Duodenal mucosa (tissue), 2 donors: Measurements from ENCODE around the gene TEAD1.
A peak's percentile ranks its signal among the peaks of the same experiment; 100 is the strongest.

Experiments
- H3K27ac ChIP-seq: one replicate; pipeline ENCODE4 v1.7.0; 2013; ENCODE audit warnings: low read depth, low read length
- H3K27me3 ChIP-seq, 2 donors: one replicate each; pipeline ENCODE4 v1.7.0; 2013; ENCODE audit warnings: low read length in 2 of 2, control low read depth in 1 of 2; ENCODE audit not compliant: insufficient read depth in 2 of 2, control insufficient read depth in 1 of 2
- H3K36me3 ChIP-seq, 2 donors: one replicate each; pipeline ENCODE4 v1.7.0; 2013; ENCODE audit warnings: low read length in 2 of 2, control low read depth in 1 of 2; ENCODE audit not compliant: insufficient read depth in 2 of 2, control insufficient read depth in 1 of 2
- H3K4me1 ChIP-seq, 2 donors: one replicate each; pipeline ENCODE4 v1.7.0; 2013; ENCODE audit warnings: low read length in 2 of 2, control low read depth in 1 of 2; ENCODE audit not compliant: insufficient read depth in 2 of 2, control insufficient read depth in 1 of 2
- H3K4me3 ChIP-seq, 2 donors: one replicate each; pipeline ENCODE4 v1.7.0; 2013; ENCODE audit warnings: low read length in 2 of 2, low read depth in 1 of 2
- H3K9ac ChIP-seq, 2 donors: one replicate each; pipeline ENCODE4 v1.7.0; 2013; ENCODE audit warnings: low read length in 2 of 2, low read depth in 1 of 2
- H3K9me3 ChIP-seq, 2 donors: one replicate each; pipeline ENCODE4 v1.7.0; 2013; ENCODE audit warnings: low read length in 2 of 2, control low read depth in 1 of 2; ENCODE audit not compliant: control insufficient read depth in 1 of 2

Gene TEAD1

GRCh38 chr11:12979928-12980689, 305.9 kb downstream of the TEAD1 start:
- Histone ChIP-seq H3K27me3 (no peaks in the 10 kb centered on the region), H3K4me3 (no peak overlapping the region)

DNA sequence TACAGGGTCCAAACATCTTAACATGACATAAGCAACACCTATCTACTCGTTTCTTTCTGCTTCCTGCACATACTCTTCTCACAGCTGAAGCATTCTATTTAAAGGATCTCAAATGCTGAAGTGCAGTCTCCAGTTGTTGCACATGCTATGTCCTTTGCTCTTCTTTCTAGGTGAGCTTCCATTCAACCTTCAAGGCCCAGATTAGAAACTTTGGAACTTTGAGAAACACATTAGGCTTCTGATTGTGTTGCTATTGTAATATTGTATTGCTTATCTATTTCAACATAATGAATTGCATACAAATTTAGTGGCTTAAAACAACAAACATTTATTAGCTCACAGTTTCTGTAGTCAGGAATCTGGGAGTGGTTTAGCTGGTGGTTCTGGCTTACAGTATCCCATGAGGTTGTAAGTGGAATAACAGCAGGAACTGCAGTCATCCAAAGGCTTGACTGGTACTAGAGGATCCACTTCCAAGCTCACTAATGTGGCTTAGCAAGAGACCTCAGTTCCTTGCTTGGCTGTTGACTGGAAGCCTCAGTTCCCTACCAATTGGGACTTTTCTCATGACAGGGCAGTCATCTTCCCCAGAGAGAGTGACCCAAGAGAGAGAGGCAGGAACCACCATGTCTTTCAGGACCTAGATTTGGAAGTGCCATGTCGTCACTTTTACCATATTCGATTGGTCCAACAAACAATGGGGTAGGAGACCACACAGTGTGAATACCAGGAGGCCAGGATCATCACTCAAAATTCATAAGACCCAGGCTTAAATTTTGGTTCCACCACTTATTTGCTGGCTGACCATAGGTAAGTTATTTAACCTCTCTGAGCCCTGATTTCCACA, 307.7 kb downstream of the TEAD1 start:
- no peak overlapping the region for H3K9ac ChIP-seq
- H3K4me3 ChIP-seq = no peak overlapping the region
- no peaks in the 10 kb centered on the region for H3K9me3 ChIP-seq
- no peaks in the 10 kb centered on the region for H3K27me3 ChIP-seq
- H3K36me3 ChIP-seq = no peaks in the 10 kb centered on the region
- no peaks in the 10 kb centered on the region for H3K4me1 ChIP-seq
- no peak overlapping the region for H3K27ac ChIP-seq

More at GRCh38 chr11:12979928-12980689, 305.9 kb downstream of the TEAD1 start:
- H3K9me3 ChIP-seq = no peaks in the 10 kb centered on the region
- no peak overlapping the region for H3K27ac ChIP-seq
- no peak overlapping the region for H3K9ac ChIP-seq
- H3K4me1 ChIP-seq = peaks cover 0 to 1% of the 10 kb centered on the region in 2 donors
- H3K36me3 ChIP-seq = no peaks in the 10 kb centered on the region

DNA sequence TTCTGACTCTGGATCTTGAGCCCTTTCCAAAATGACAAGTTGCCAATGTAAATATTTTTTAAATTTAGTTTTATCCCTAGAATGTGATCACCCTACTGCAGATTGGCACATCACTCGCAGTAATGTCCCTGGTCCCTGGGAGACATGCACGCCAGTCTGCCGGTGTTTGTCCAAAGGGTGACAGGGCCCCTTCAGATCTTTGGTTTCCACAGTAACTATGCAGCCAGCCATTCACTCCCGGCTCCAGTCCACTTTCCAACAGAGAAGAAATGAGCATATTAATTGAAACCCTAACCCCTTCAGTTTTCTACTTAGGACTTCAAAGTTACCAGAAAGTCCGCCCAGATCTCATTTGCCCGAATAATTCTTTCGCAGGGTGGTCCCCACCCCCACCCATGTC, 309.1 kb downstream of the TEAD1 start:
- Histone ChIP-seq H3K9ac (no peak overlapping the region), H3K9me3 (no peaks in the 10 kb centered on the region), H3K4me3 (no peak overlapping the region), H3K36me3 (no peaks in the 10 kb centered on the region), H3K27me3 (no peaks in the 10 kb centered on the region), H3K27ac (no peak overlapping the region), H3K4me1 (no peaks in the 10 kb centered on the region)

- no peaks in the 10 kb centered on the region for H3K4me1 ChIP-seq
- H3K9ac ChIP-seq = no peak overlapping the region
- H3K36me3 ChIP-seq = no peaks in the 10 kb centered on the region
Measured at GRCh38 chr11:12986194-12986898, 312.1 kb downstream of the TEAD1 start.

GRCh38 chr11:12989428-12990161, 315.4 kb downstream of the TEAD1 start:
- Histone ChIP-seq H3K4me3 (no peak overlapping the region), H3K9me3 (no peaks in the 10 kb centered on the region), H3K27ac (no peak overlapping the region), H3K4me1 (no peaks in the 10 kb centered on the region), H3K36me3 (no peaks in the 10 kb centered on the region), H3K9ac (no peak overlapping the region), H3K27me3 (no peaks in the 10 kb centered on the region)

More at GRCh38 chr11:12986194-12986898, 312.1 kb downstream of the TEAD1 start:
- Histone ChIP-seq H3K27ac (no peak overlapping the region), H3K27me3 (no peaks in the 10 kb centered on the region), H3K4me3 (peak overlapping the region; percentile 41 to 61), H3K9me3 (no peaks in the 10 kb centered on the region)

DNA sequence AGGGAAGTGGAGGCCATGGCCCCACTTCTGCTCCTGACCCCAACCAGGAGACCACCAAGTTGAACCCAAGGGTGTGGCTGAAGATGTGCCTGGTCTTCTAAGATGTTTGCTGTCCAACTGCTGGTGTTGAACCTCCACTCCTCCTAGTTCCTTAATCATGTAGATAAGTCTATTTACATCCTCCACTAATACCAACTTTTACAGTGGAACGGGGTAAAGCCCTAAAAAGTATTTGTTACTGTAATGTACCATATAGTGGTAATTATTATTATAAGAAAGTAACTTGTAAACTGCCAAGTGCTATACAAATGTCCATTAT, 315.9 kb downstream of the TEAD1 start:
- H3K4me3 ChIP-seq = no peak overlapping the region
- no peak overlapping the region for H3K9ac ChIP-seq
- H3K4me1 ChIP-seq = no peaks in the 10 kb centered on the region
- no peaks in the 10 kb centered on the region for H3K36me3 ChIP-seq
- no peaks in the 10 kb centered on the region for H3K27me3 ChIP-seq
- H3K9me3 ChIP-seq = no peaks in the 10 kb centered on the region
- no peak overlapping the region for H3K27ac ChIP-seq

- Histone ChIP-seq H3K9ac (no peak overlapping the region), H3K27ac (no peak overlapping the region), H3K4me1 (no peaks in the 10 kb centered on the region), H3K27me3 (no peaks in the 10 kb centered on the region), H3K9me3 (no peaks in the 10 kb centered on the region), H3K36me3 (no peaks in the 10 kb centered on the region), H3K4me3 (no peak overlapping the region)
Measured at GRCh38 chr11:12991426-12991825, 317.2 kb downstream of the TEAD1 start.

GRCh38 chr11:12993626-12994025, 319.4 kb downstream of the TEAD1 start:
- no peaks in the 10 kb centered on the region for H3K9me3 ChIP-seq
- no peaks in the 10 kb centered on the region for H3K27me3 ChIP-seq
- H3K27ac ChIP-seq = no peak overlapping the region
- no peak overlapping the region for H3K9ac ChIP-seq
- no peaks in the 10 kb centered on the region for H3K36me3 ChIP-seq
- no peaks in the 10 kb centered on the region for H3K4me1 ChIP-seq
- no peak overlapping the region for H3K4me3 ChIP-seq
